ENCODE results near the gene SAPCD1.

Gene SAPCD1

GRCh38 chr6:31719001-31719400 is 43.5 kb upstream of the SAPCD1 start:
- no peak overlapping the region for H3K4me3 ChIP-seq (ENCODE audit: low read depth, low read length)
- no peak for TF ChIP-seq CTCF (IDR thresholded peaks at IDR 0.05; ENCODE audit: low read depth, low read length, missing control alignments)
- no peak for DNase-seq (ENCODE audit: low read depth)

GRCh38 chr6:31720196-31720770 is 42.2 kb upstream of the SAPCD1 start:
- no peak overlapping the region for H3K4me3 ChIP-seq (ENCODE audit: low read depth, low read length)
- no peak for TF ChIP-seq CTCF (IDR thresholded peaks at IDR 0.05; ENCODE audit: low read depth, low read length, missing control alignments)
- no peak for DNase-seq (ENCODE audit: low read depth)

- DNase-seq (ENCODE audit: low read depth): no peak
- no peak for TF ChIP-seq CTCF (IDR thresholded peaks at IDR 0.05; ENCODE audit: low read depth, low read length, missing control alignments)
Observed at GRCh38 chr6:31721351-31722020, 41.0 kb upstream of the SAPCD1 start, which contains the start of gene LY6G6C. Gene LY6G6C, minus strand, starts transcription at chr6:31721746. Its CDS starts 67 bp downstream, at chr6:31721679.

GRCh38 chr6:31722173-31722572 is 40.3 kb upstream of the SAPCD1 start:
- TF ChIP-seq CTCF (IDR thresholded peaks at IDR 0.05; ENCODE audit: low read depth, low read length, missing control alignments): no peak
- no peak overlapping the region for H3K4me3 ChIP-seq (ENCODE audit: low read depth, low read length)
- no peak for DNase-seq (ENCODE audit: low read depth)

More at GRCh38 chr6:31721351-31722020, 41.0 kb upstream of the SAPCD1 start, which contains the start of gene LY6G6C:
- H3K4me3 ChIP-seq (ENCODE audit: low read depth, low read length): no peak within 1 kb of the TSS

GRCh38 chr6:31723245-31723979 is 39.0 kb upstream of the SAPCD1 start, which contains the start of gene MPIG6B:
Gene MPIG6B, plus strand, starts transcription at chr6:31723373. Its CDS starts 11 bp downstream, at chr6:31723384.
- TF ChIP-seq CTCF (IDR thresholded peaks at IDR 0.05; ENCODE audit: low read depth, low read length, missing control alignments): no peak
- H3K4me3 ChIP-seq (ENCODE audit: low read depth, low read length): no peak within 1 kb of the TSS
- DNase-seq (ENCODE audit: low read depth): no peak

- no peak for TF ChIP-seq CTCF (IDR thresholded peaks at IDR 0.05; ENCODE audit: low read depth, low read length, missing control alignments)
- H3K4me3 ChIP-seq (ENCODE audit: low read depth, low read length): no peak overlapping the region
- no peak for DNase-seq (ENCODE audit: low read depth)
Observed at GRCh38 chr6:31723980-31724691, 38.3 kb upstream of the SAPCD1 start.

All from GM12864 (cell line).